ENCODE measurements around the gene SLC5A10. TPM values are rescaled to one million over a fixed set of nuclear protein-coding genes. Genes with fewer than 3 reads are reported as not detected.

Gene SLC5A10
- total RNA-seq, 1 experiment from 2014 or later: not detected

GRCh38 chr17:19003543-19004420, 51.8 kb downstream of the SLC5A10 start:
- H3K4me1 ChIP-seq (ENCODE audit: control insufficient read depth, insufficient read depth, low read length): peaks cover 9% of the 10 kb centered on the region
- peak overlapping the region; percentile 61 to 69 for H3K4me3 ChIP-seq (ENCODE audit: low read depth in 2 of 2, low read length in 2 of 2)
- H3K27ac ChIP-seq (ENCODE audit: low read length): peak overlapping the region; percentile 77
- BruUV-seq (replicated peaks): no TSS peak
- CTCF ChIA-PET: no interaction called here
- in situ Hi-C loops (cut with HindIII; ENCODE audit: low pct_unique_long_range_greater_than_20kb, low sequenced_read_pairs) (no loop called here), intact Hi-C loops (cut with micrococcal nuclease; ENCODE audit: unreplicated experiment) (no loop called here)
- H3K9me3 ChIP-seq (ENCODE audit: control insufficient read depth, insufficient read depth, low read depth, low read length): no peaks in the 10 kb centered on the region
- no peaks in the 10 kb centered on the region; the same call in 1 of the 2 replicates for H3K36me3 ChIP-seq (ENCODE audit: control insufficient read depth, insufficient read depth, low read length)
- POLR2A ChIA-PET: no interaction called here
- H3K27me3 ChIP-seq (ENCODE audit: control insufficient read depth, insufficient read depth, low read length): no peaks in the 10 kb centered on the region
- TF ChIP-seq REST (IDR thresholded peaks at IDR 0.05; ENCODE audit: insufficient read depth in 1 of 2, low read depth in 2 of 2, low read length in 1 of 2): no peak
- no peak for TF ChIP-seq TCF7L2 (IDR thresholded peaks at IDR 0.05; ENCODE audit: low read depth, low read length)
- no peak for TF ChIP-seq SIN3A (IDR thresholded peaks at IDR 0.05; ENCODE audit: borderline replicate concordance, insufficient read depth, low read depth, low read length)
- TF ChIP-seq POLR2AphosphoS5 (IDR thresholded peaks at IDR 0.05; ENCODE audit: low read depth, low read length): no peak
- no peak for DNase-seq (ENCODE audit: low read depth, low spot score)
- peak; percentile 74 for ATAC-seq

DNA sequence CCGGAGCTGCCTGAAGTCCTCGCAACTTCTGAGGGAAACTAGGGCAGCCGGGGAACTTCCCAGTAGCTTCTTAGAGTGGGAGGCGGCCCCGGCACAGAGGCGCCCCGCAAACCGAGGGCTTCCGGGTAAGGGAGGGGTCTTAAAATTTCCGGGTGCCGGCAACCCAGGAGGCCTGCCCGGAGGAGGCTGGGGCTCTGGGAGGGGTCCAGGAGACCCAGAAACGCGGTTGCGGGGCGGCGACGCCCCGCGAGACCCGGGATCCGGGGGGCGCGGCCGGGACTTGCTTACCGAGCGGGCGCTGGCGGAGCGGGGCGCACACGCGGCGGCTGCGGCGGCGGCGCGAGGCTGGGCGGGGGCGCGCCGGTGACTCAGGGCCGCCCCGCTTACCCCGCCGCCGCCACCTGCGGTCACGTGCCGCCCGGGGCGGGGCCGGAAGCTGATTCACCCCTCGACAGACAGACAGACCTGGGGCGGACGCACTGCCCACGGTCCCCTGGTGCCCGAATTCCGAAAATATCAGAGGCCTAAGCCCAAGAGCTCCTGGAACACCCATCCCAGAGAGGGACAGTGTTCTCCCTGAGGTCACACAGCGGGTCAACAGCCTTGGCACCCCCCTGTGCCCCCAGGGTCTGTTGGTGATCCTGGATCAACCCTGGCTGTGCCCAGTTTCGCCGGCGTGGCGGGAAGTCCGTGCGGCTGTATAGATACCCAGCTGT, 52.6 kb downstream of the SLC5A10 start, which contains the start of gene FAM83G:
FAM83G (minus strand) TSS at position 344 of the 716 bp plus-strand sequence. CDS start 723 bp downstream, outside the sequence.
- no TSS peak for BruUV-seq (replicated peaks)
- no peaks in the 10 kb centered on the region; the same call in 1 of the 2 replicates for H3K36me3 ChIP-seq (ENCODE audit: control insufficient read depth, insufficient read depth, low read length)
- no peaks in the 10 kb centered on the region for H3K9me3 ChIP-seq (ENCODE audit: control insufficient read depth, insufficient read depth, low read depth, low read length)
- no peak for TF ChIP-seq TCF7L2 (IDR thresholded peaks at IDR 0.05; ENCODE audit: low read depth, low read length)
- TF ChIP-seq REST (IDR thresholded peaks at IDR 0.05; ENCODE audit: insufficient read depth in 1 of 2, low read depth in 2 of 2, low read length in 1 of 2): no peak
- 0 out of 2 replicates have a peak, but pooled peaks have one; percentile 32 for TF ChIP-seq SIN3A (IDR thresholded peaks at IDR 0.05; ENCODE audit: borderline replicate concordance, insufficient read depth, low read depth, low read length)
- peak; percentile 59 for TF ChIP-seq POLR2AphosphoS5 (IDR thresholded peaks at IDR 0.05; ENCODE audit: low read depth, low read length)
- TF ChIP-seq, protein P1, sequence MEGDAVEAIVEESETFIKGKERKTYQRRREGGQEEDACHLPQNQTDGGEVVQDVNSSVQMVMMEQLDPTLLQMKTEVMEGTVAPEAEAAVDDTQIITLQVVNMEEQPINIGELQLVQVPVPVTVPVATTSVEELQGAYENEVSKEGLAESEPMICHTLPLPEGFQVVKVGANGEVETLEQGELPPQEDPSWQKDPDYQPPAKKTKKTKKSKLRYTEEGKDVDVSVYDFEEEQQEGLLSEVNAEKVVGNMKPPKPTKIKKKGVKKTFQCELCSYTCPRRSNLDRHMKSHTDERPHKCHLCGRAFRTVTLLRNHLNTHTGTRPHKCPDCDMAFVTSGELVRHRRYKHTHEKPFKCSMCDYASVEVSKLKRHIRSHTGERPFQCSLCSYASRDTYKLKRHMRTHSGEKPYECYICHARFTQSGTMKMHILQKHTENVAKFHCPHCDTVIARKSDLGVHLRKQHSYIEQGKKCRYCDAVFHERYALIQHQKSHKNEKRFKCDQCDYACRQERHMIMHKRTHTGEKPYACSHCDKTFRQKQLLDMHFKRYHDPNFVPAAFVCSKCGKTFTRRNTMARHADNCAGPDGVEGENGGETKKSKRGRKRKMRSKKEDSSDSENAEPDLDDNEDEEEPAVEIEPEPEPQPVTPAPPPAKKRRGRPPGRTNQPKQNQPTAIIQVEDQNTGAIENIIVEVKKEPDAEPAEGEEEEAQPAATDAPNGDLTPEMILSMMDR (IDR thresholded peaks at IDR 0.05): no peak
- H3K4me1 ChIP-seq (ENCODE audit: control insufficient read depth, insufficient read depth, low read length): peaks cover 9% of the 10 kb centered on the region
- in situ Hi-C loops (cut with HindIII; ENCODE audit: low pct_unique_long_range_greater_than_20kb, low sequenced_read_pairs): no loop called here
- H3K27ac ChIP-seq (ENCODE audit: low read length): peak within 1 kb of the TSS; percentile 93
- no peaks in the 10 kb centered on the region for H3K27me3 ChIP-seq (ENCODE audit: control insufficient read depth, insufficient read depth, low read length)
- ChIA-PET POLR2A (no interaction called here), CTCF (no interaction called here)
- peak within 1 kb of the TSS; percentile 61 to 69 for H3K4me3 ChIP-seq (ENCODE audit: low read depth in 2 of 2, low read length in 2 of 2)
- intact Hi-C loops (cut with micrococcal nuclease; ENCODE audit: unreplicated experiment): no loop called here
- ATAC-seq: peak; percentile 85
- peak; percentile 28 for DNase-seq (ENCODE audit: low read depth, low spot score)

Data from Panc1 (cell line).